DMS 273 (cell line): ENCODE results near the gene FAM135A.
"Not testable (repeated sequence)": the region's sequence is repeated elsewhere in the genome, so short reads cannot be mapped to it uniquely, and the experiment has no call there.

Experiments used
- DNase-seq: peaks from one replicate; lab custom pipeline; 2025; ENCODE audit not compliant: unreplicated experiment; lab: John Stamatoyannopoulos, UW

FAM135A gene

DNA sequence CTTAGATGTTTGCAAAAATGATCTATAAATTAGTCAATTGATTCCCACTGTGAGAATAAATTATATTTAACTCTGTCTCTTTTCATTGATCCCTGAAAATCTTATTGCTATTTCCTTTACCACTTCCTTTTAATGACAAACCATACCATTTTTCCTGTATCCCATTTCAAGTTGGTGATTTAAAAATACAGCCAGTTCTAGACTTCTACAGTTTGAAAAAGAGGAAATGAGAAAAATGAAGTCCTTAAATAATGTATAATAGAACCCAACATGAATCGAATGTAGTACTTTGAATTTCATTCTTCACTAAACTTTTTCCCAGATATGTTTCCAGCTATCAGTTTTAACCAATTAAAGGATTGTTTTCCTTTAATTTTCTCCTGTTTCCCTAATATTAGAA, 124.0 kb downstream of the FAM135A start:
- DNase-seq, result no peak

DNA sequence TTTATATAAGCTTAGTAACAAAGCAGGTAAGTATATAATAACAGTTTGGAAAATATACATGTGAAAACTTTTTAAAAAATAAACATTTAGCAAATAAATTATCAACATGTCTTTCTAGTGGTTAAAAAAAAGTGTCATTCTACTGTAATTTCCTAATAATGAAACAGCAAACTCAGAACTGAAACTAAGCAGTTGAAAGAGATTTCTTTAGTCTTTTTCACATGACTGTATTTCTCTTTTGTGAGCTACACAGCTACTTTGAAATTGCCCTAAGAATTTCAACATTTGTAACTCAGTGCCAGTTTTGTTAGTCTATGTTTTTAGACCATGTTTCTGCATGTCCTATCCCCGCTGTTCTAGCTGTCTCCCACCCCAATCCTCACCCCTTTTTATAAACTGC, 125.1 kb downstream of the FAM135A start:
- DNase-seq, result no peak

DNA sequence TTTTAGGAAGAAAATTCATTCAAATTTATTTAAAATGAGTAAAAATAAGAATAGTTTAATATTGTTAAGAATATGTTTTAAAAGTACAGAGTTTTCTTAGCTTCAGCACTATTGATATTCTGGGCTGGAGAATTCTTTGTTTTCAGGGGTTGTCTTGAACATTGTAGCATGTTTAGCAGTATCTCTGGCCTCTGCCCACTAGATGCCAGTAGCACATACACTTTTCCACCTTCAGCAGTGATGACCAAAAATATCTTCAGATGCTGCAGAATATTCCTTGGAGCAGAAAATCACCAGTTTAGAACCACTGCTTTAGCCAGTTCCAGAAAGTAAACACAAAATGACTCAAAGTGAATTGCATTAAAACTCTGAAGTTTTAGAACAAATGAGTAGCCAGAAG, 134.0 kb downstream of the FAM135A start:
- peak; percentile 33 for DNase-seq

DNA sequence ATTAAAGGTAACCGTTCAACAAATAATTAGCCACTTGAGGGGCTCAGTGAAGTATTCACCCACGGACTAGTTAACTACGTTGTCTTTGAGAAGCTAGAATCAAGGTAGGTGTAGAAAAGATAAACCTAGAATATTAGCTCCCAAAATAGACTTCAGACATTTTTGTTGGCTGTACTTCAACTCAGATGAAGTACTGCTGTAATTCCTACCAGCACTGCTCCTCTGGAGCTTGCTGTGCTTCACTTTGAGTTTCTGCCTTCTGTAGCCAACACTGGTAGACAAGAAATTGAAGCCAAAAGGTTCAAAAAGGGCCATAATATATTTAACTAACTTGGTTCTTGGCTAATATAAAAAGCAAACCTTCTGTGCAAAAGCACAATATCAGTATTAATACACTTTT, 134.6 kb downstream of the FAM135A start:
- no peak for DNase-seq

DNA sequence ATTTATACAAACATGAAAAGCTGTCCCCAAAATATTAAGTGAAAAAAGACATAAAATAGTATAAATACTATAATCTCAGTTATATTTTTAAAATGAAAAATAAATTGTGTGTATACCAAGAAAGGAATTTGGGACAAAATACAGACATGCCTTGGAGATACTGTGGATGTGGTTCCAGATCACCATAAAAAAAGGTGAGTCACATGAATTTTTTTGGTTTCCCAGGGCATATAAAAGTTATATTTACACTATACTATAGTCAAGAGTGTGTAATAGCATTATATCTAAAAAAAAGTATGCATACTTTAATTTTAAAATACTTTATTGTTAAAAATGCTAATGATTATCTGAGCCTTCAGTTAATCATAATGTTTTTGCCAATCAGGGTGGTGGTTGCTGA, 136.0 kb downstream of the FAM135A start:
- DNase-seq, result no peak

DNA sequence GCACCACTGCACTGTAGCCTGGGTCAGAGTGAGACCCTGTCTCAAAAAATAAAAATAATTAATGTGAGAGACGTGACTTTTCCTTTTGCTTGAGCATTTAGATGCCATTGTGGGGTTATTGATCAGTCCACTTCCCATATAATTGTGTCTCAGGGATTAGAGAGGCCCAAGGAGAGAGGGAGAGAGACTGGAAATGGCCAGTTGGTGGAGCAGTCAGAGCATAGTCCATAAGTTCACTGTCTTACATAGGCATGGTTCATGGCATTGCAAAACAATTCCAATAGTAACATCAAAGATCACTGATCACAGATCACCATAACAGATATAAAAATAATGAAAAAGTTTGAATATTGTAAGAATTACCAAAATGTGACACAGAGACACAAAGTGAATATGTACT, 138.3 kb downstream of the FAM135A start:
- DNase-seq, result no peak

DNA sequence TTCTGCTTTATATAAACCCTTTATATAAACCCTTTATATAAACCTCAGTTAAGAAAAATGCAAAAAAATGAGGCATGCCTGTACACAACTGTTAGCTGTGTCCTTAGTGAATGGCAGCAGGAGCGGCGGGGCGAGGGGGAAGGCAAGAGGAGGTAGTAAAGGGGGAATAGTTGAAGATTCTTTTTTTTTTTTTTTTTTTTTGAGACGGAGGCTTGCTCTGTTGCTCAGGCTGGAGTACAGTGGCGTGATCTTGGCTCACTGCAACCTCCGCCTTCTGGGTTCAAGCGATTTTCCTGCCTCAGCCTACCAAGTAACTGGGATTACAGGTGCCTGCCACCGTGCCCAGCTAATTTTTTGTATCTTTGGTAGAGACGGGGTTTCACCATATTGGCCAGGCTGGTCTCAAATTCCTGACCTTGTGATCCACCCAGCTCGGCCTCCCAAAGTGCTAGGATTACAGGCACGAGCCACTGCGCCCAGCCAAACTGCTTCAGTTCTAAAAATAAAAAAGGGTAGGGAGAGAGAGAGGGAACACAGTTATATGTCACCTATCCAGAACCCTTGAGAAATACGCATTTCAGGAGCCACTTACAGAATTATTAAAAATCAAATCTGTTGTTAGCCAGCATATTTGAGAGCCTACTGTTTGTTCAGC, 139.1 kb downstream of the FAM135A start:
- DNase-seq, result not testable (repeated sequence)

DNA sequence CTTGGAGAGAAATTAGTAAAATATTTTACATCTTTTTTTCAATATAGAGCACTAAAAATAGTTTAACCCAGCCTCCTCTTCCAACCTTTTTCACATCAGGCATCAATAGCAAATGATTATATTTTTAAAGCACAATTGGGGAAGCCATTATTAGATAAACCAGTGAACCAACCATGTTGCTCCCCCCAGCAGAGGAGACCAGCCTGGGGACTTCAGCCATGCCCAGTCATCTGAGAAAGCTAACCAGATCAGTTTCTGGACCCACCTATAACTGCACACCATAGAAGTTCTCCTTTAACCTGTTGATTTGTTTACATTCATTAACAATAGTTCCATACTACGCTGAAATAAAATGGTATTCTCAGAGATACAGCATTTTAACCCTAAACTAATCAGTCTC, 139.7 kb downstream of the FAM135A start:
- DNase-seq, result no peak

DNA sequence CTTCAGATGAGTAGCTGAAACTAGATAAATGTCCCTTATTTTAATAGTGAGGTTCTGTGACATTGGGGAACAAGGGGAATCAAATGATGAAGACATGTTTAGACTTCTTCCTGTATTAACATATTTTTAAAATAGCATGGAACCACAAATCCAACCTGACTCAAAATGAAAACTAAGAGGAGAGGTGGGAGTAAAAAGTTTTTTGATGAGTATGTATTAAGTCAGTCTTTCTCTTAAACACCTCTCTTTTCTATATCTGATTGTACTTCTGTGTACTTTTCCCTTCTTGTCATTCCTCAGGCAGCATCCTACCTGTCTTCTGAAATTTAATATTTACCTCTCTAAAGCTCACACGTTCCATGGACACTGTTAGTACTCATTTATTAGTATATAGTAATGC, 144.7 kb downstream of the FAM135A start:
- no peak for DNase-seq

DNA sequence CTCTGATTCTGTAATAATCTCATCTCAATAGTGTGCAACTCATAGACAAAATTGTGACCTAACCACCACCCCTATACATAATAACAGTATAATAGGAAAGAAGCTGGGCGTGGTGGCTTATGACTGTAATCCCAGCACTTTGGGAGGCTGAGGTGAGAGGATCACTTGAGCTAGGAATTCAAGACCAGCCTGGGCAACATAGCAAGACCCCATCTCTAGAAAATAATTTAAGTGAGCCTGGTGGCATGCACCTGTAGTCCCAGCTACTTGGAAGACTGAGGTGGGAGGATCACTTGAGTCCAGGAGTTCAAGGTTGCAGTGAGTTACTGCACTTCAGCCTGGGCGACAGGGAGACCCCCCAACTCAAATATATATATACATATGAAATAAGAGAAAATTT, 149.1 kb downstream of the FAM135A start:
- not testable (repeated sequence) for DNase-seq

DNA sequence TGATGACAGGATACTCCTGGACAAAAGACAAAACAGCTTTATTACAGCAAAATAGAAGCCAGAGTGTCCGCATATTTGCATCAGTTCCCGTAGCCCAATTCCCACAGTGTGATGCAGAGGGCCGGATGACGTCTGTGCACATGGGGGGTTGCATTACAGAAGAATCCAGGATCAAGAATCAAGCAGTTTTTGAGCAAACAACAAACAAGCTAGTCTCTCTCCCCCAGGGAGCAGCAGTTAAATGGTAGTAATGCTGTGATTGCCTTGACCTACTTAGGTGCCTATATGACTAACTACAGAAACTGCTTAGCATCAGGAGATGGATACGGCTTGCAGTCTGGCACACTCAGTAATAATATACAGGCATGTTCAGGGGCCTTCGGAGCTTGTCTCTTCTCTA, 150.2 kb downstream of the FAM135A start:
- DNase-seq, result peak; percentile 9

DNA sequence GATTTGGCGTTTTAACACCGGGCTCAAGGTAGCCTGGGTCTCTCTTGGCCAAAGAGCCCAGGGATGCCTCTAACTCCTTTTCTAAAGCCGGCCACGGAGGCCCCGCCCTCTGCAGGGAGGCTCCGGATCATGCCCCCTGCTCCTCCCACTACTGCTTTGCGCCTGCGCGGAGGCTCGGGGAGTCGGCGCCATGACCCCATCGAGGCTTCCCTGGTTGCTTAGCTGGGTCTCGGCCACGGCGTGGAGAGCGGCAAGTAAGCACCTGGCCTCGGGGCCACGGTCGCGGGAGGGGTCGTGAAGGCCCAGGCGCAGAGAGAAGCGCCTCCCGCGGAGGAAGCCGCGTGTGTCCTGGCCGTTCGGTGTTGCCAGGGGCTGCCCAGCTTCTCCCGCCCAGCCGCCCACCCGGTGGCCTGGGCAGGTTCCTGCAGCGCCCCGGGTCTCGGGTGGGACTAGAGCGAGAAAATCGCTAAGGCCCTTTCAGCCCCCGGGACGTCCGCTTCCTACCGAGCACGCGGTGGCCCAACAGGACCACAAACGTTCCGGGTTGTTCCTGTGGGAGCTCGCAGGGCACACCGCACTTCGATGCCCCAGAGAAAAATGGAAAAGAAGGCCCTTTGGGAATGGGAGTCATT, 153.6 kb downstream of the FAM135A start, which contains the start of gene SDHAF4:
Gene SDHAF4 (plus strand): TSS at position 180 of the 632 bp plus-strand sequence. CDS start 11 bp downstream, at position 191.
- peak; percentile 96 for DNase-seq

DNA sequence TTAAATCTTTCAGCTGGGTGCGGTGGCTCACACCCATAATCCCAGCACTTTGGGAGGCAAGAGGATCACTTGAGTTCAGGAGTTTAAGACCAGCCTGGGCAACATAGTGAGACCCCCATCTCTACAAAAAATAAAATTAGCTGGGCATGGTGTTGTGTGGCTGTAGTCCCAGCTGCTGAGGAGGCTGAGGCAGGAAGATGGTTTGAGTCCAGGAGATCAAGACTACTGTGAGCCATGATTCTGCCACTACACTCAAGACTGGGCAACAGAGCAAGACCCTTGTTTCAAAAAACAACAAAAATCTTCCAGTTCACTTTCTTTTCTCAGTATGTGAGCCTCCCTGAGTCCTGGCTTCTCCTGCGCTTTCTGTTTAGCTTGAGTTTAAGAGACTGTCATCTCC, 161.3 kb downstream of the FAM135A start:
- DNase-seq, result no peak

DNA sequence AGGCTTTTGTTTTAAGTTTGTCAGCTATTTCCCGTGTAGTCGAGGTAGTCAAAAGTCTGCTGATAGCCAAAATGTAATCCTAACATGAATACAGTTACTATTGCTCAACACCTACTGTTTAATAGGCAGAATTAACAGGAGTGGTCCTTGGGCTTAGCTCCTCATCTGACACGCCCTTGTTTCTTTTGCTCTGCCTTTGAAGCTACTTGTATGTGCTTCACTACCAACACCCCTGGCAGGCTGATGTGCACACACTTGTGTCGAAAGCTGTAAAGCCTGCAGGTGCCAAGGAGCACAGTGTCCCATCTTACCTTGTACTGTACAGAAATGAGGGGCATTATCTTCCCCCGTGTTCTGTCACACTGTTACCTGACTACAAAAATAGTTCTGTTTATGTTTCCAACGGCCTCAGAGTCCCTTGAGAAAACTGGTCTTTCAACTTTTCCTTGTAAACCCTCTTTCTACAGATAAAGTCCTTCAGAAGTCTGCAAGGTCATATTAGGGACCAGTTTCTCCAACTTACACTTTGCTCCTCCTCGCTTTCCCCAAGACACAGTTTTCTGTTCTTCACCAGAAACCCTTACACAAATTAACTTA, 162.7 kb downstream of the FAM135A start:
- DNase-seq, result peak; percentile 10

DNA sequence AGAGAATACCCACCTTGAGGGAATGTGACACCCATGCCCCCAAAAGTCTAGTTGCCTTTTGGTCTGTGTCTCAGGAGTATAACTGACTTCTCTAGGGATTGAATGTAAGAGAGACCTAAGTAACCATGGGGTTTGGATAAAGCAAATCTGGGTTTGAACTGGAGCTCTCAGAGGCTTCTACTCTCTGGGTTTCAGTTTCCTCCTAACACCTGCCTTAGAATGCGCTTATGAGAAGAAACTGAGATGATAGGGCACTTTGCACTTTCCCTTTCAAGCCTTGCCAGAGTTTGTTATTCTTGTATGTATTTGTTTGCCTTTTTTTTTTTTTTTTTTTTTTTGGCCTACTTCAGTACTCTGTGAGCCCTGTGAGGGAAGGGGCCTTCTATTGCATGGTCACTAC, 172.8 kb downstream of the FAM135A start:
- DNase-seq, result no peak

DNA sequence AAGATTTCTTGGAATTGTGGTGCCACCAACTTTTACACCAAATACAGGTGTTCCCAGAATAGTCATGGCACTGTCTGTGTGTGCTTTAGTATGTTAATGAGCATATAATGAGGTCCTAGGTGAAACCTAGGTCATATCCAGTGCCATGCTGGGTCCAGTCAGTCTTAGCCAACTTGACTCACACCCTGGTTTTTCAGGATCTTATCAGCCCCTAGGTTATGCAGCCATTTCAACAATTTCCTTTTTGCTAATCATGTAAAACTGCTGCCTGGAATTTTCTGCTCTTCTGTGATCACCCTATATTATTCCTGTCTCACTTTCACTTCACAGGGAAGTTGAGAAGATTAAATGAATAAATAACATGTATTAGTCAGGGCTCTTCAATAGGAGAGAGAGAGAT, 177.1 kb downstream of the FAM135A start:
- DNase-seq, result no peak

DNA sequence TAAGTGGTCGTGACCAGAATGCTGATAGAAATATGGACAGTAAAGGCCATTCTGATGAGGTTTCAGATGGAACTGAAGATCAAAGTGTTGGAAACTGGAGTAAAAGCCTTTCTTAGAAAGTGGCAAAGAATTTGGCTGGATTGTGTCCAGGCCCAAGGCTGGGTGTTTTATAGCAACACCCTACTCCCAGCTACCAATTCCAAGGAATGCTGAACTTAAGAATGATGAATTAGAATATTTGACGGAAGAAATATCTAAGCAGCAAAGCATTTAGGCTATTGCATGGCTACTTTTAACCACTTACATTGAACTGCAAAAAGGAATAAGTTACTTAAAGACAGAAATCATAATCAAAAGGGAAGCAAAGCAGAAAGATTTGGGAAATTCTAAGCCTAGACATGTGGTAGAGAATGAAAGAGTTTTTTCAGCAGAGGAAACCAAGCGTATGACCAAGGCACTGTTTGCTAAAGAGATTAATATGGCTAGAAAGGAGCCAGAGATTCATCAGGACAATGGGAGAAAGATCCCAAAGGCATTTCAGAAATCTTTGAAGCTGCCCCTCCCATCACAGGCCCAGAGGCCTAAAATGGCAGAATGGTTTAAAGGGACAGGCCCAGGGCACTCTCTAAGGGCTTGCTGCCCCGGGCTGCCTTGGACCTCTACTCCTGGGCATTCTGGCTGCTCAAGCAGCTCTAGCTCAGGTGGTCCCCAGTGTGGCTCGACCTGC, 179.2 kb downstream of the FAM135A start:
- no peak for DNase-seq

DNA sequence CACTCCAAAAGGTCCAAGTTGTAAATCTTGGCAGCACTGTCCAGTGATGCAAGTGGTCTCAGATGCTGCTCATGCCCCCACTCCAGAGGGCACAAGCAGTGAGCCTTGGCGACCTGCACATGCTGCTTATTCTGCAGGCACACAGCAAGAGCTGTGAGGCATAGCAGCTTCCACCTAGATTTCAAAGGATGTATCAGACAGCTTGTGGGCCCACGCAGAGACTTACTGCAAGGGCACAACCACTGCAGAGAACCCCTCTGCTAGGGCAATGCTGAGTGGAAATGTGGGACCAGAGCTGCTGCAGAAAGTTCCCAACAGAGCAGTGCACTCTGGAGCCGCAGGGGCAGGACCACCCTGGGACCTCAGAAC, 179.8 kb downstream of the FAM135A start:
- no peak for DNase-seq

DNA sequence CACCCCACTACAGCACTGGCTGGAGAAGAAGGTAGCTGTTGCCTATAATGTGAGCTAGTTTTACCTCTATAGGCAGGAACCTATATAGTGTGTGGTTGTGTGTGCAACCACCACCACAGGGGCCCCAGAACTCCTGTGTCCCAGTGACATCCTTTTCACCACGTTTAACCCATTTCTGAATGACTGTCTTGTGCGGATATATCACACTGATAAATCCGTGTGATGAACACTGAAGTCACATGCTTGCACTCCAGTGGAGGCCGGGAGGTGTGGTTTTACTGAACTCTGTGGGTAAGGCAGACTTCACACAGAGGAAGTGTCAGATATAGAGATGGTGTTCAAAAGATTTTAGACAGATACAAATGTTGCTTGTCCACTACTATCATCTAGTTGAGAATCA, 185.9 kb downstream of the FAM135A start:
- no peak for DNase-seq

DNA sequence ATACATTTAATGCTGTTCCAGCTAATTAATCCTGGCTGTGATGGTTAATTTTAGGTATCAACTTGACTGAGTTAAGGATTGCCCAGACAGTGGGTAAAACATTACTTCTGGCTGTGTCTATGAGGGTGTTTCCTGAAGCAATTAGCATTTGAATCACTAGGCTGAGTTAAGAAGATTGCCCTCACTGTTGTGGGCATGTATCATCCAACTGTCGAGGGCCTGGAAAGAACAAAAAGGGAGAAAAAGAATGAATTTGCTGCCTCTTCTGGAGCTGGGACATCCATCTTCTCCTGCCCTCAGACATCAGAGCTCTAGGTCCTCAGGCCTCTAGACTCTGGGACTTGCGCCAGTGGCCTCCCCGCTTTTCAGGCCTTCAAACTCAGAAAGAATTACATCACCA, 187.7 kb downstream of the FAM135A start:
- DNase-seq, result no peak

DNA sequence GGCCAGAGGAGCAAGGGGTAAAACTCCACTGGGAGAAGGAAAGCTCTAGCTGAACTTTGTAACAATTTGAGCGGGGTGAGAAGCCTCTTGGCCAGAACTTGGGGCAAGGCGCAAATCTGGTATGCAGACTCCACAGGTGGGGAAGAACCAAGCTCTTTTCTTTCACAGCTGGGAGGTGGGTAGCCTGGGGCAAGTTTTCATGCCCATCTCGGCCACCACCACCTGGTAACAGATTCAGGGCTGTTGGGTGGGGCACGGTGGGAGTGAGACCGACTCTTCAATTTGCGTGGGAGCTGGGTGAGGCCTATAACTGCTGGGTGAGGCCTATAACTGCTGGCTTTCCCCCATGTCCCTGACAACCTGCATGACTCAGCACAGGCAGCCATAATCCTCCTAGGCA, 190.9 kb downstream of the FAM135A start:
- no peak for DNase-seq

DNA sequence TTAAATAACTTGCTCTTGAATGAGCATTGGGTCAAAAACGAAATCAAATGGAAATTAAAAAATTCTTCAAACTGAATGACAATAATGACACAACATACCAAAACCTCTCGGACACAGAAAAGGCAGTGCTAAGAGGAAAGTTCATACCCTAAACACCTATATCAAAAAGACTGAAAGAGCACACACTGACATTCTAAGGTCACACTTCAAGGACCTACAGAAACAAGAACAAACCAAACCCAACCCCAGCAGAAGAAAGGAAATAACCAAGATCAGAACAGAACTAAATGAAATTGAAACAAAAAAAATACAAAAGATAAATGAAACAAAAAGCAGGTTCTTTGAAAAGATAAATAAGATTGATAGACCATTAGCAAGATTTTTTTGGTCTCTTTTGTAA, 194.1 kb downstream of the FAM135A start:
- DNase-seq, result not testable (repeated sequence)
